GM12801 (cell line): Measurements from ENCODE around the gene TRIM3.

Experiments
- CTCF ChIP-seq: IDR thresholded peaks from one replicate; pipeline ENCODE4 v1.5.1; 2011; ENCODE audit warnings: control low read depth; ENCODE audit not compliant: insufficient read length; ENCODE audit errors: extremely low read depth

Gene TRIM3

GRCh38 chr11:6415797-6416196 is 57.9 kb downstream of the TRIM3 start:
- no peak for TF ChIP-seq CTCF

GRCh38 chr11:6414874-6415328 is 58.8 kb downstream of the TRIM3 start:
- TF ChIP-seq CTCF: no peak

- TF ChIP-seq CTCF: no peak
These were observed 59.9 kb downstream of the TRIM3 start for GRCh38 chr11:6413791-6414201.

- no peak for TF ChIP-seq CTCF
These were observed 62.1 kb downstream of the TRIM3 start for GRCh38 chr11:6411594-6412031.

- no peak for TF ChIP-seq CTCF
These were observed 62.9 kb downstream of the TRIM3 start for GRCh38 chr11:6410695-6411430.

- no peak for TF ChIP-seq CTCF
These were observed 67.4 kb downstream of the TRIM3 start for GRCh38 chr11:6406370-6406769.

DNA sequence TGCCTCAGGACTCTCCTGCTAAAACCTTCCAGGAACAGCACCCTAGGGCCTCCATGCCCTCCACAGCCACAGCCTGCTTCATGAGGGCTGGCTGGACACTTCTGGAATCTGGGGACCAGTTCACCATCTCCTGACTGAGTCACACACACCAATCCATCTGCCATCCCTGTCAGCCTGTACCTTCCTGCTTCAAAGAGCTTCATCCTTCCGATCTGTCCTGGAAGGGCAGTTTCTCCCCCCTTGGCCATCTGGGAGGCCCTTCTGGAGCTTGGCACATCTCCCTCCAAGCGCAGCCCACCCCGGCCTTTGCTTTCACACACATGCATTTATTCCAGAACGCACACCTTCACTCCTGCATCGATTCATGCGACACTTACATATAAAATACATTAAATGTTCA is 67.9 kb downstream of the TRIM3 start:
- TF ChIP-seq CTCF: no peak
